Uterus (tissue), 2 donors: ENCODE results near the gene KCNG2.

Source experiments
- POLR2A ChIP-seq, 2 donors: fragments of 450-650 bp; IDR thresholded peaks; one replicate each; pipeline ENCODE4 v1.6.1; 2016; ENCODE audit warnings: antibody characterized with exemption in 2 of 2, mild to moderate bottlenecking in 1 of 2, moderate library complexity in 1 of 2
- TF ChIP-seq, protein P1 (sequence below), 4 experiments: fragments of 200-600 bp in 2 of 4; fragments of 450-650 bp in 2 of 4; sonication (generic) in 2 of 4; IDR thresholded peaks; one replicate each; pipeline ENCODE4 v1.5.1; 2016 to 2019; ENCODE audit warnings: antibody characterized with exemption in 4 of 4, mild to moderate bottlenecking in 2 of 4, moderate library complexity in 1 of 4

- TF ChIP-seq POLR2A (IDR thresholded peaks at IDR 0.05): no peak
- TF ChIP-seq, protein P1, sequence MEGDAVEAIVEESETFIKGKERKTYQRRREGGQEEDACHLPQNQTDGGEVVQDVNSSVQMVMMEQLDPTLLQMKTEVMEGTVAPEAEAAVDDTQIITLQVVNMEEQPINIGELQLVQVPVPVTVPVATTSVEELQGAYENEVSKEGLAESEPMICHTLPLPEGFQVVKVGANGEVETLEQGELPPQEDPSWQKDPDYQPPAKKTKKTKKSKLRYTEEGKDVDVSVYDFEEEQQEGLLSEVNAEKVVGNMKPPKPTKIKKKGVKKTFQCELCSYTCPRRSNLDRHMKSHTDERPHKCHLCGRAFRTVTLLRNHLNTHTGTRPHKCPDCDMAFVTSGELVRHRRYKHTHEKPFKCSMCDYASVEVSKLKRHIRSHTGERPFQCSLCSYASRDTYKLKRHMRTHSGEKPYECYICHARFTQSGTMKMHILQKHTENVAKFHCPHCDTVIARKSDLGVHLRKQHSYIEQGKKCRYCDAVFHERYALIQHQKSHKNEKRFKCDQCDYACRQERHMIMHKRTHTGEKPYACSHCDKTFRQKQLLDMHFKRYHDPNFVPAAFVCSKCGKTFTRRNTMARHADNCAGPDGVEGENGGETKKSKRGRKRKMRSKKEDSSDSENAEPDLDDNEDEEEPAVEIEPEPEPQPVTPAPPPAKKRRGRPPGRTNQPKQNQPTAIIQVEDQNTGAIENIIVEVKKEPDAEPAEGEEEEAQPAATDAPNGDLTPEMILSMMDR (IDR thresholded peaks at IDR 0.05): no peak
Observed at GRCh38 chr18:79870301-79871025, 72.7 kb downstream of the KCNG2 start.
